Adipocyte (in vitro differentiated cells): ENCODE measurements around the gene RNF38.
"Not testable (repeated sequence)": the region's sequence is repeated elsewhere in the genome, so short reads cannot be mapped to it uniquely, and the experiment has no call there.

Experiments used
- DNase-seq: peaks from one replicate; pipeline ENCODE4 v3.0.0-alpha.2; 2015; ENCODE audit warnings: low read depth
- H3K27me3 ChIP-seq: replicated peaks from 2 replicates; pipeline ENCODE4 v1.7.0; 2013; ENCODE audit warnings: mild to moderate bottlenecking, low read length, moderate library complexity; ENCODE audit not compliant: control insufficient read depth, insufficient read depth
- H3K36me3 ChIP-seq: 2 replicates; pipeline ENCODE4 v1.7.0; 2013; ENCODE audit warnings: low read length, mild to moderate bottlenecking, moderate library complexity; ENCODE audit not compliant: control insufficient read depth, insufficient read depth, severe bottlenecking
- H3K4me1 ChIP-seq: 2 replicates; pipeline ENCODE4 v1.7.0; 2013; ENCODE audit warnings: mild to moderate bottlenecking, low read length, moderate library complexity; ENCODE audit not compliant: control insufficient read depth, insufficient read depth
- H3K4me3 ChIP-seq: 2 replicates; pipeline ENCODE4 v1.7.0; 2013; ENCODE audit warnings: mild to moderate bottlenecking, low read length, moderate library complexity
- H3K9ac ChIP-seq: 2 replicates; pipeline ENCODE4 v1.7.0; 2013; ENCODE audit warnings: mild to moderate bottlenecking, low read length, moderate library complexity
- H3K9me3 ChIP-seq: 2 replicates; pipeline ENCODE4 v1.7.0; 2013; ENCODE audit warnings: mild to moderate bottlenecking, low read length, moderate library complexity; ENCODE audit not compliant: control insufficient read depth

Gene RNF38

DNA sequence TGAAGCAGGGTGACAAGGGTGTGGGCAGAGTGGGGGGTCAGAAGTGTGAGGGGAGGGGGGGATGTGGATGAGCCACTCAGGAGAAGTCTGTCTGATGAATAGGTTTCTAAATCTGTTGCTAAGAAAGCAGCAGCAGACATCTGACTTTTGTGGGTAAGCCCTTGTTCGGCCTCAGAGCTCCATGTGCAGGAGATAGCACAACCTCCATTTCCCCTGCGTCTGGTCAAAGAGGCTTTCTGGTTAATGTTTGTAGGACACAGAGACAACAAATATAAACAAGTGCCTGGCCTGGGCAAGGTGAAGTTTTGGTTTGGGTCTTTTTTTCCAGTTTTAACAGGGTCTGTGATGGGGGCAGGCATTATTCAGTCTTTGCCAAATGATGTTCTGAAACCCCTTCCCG is 84.8 kb downstream of the RNF38 start:
- H3K9me3 ChIP-seq: no peaks in the 10 kb centered on the region
- peaks cover 10% of the 10 kb centered on the region for H3K27me3 ChIP-seq
- H3K4me1 ChIP-seq: no peaks in the 10 kb centered on the region
- no peak for DNase-seq
- no peak overlapping the region for H3K9ac ChIP-seq
- no peak overlapping the region for H3K4me3 ChIP-seq
- H3K36me3 ChIP-seq: no peaks in the 10 kb centered on the region

DNA sequence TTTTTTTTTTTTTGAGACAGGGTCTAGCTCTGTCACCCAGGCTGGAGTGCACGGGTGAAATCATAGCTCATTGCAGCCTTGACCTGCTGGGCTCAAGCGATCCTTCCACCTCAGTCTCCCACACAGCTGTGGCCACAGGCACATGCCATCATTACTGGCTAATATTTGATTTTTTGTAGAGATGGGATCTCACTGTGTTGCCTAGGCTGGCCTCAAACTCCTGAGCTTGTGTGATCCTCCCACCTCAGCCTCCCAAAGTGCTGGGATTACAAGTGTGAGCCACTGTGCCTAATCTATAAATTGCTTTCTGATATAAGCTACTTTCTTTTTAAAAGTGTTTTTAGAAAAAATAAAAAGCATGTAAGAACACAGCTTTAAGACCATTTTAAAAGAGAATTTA is 85.3 kb downstream of the RNF38 start:
- Histone ChIP-seq H3K4me1 (no peaks in the 10 kb centered on the region), H3K4me3 (no peak overlapping the region), H3K9ac (no peak overlapping the region)

DNA sequence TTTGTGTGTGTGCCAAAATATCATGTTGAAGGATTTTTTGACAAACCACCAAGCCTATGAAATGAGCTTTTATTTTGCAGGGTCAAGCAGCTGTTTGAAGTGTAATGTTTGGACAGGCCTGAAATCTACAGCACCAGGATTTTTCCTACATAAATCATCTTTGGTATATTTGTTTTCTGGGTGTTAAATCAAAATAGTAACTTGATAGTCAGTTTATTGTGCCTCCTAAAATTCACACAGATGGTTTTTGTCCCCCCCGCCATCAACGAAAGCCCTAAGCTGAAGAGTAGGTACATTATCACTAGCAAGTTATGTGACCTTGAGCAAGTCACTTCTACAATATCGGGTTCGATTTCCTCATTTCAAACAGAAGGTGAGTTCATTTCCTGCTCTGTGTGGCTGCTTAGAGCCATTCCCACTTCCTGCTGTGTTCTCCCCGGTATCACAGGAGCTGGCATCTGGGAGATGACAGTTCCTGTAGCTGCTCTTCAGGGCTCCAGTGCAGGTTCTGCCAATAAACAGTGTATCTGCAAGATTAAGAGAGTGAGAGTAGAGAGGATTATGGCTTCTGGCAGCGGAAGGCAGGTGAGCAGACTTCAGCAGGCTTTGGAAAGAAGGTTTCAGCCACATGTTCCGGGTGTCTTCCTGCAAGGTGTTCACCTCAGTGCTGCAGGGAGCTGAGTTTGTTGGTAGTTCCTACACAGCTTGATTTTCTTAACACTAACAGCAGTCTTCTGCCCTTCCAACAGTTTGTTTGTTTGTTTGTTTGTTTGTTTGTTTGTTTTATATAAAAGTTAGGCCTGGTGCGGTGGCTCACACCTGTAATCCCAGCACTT is 93.4 kb downstream of the RNF38 start:
- H3K4me1 ChIP-seq: no peaks in the 10 kb centered on the region
- no peak overlapping the region for H3K9ac ChIP-seq
- DNase-seq: no peak
- H3K36me3 ChIP-seq: no peaks in the 10 kb centered on the region
- no peak overlapping the region for H3K4me3 ChIP-seq
- H3K27me3 ChIP-seq: no peaks in the 10 kb centered on the region
- H3K9me3 ChIP-seq: no peaks in the 10 kb centered on the region

More for the DNA sequence above, 85.3 kb downstream of the RNF38 start:
- H3K36me3 ChIP-seq: no peaks in the 10 kb centered on the region
- H3K9me3 ChIP-seq: no peaks in the 10 kb centered on the region
- peaks cover 10% of the 10 kb centered on the region for H3K27me3 ChIP-seq
- no peak for DNase-seq

DNA sequence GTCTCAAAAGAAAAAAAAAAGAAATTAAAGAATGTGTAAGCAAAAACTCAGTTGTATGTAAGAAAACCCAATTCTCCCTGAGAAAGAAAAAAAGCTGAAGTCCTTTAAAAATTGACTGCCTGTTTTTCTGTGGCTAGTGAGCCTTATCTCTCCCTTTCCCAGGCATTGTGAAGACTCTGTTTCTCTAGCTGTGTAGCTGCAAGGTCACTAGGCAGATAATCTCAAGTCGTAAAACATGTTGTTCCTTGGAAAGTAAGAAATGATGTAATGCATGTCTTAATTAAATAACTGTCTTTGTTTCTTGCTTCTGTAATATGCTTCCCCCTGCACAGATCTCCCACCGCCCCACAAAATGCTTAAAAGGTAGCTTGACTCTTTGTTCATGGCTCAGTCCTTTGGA is 95.7 kb downstream of the RNF38 start:
- H3K9ac ChIP-seq, H3K27me3 ChIP-seq, H3K4me3 ChIP-seq, H3K9me3 ChIP-seq, DNase-seq, H3K4me1 ChIP-seq, H3K36me3 ChIP-seq: not testable (repeated sequence)

DNA sequence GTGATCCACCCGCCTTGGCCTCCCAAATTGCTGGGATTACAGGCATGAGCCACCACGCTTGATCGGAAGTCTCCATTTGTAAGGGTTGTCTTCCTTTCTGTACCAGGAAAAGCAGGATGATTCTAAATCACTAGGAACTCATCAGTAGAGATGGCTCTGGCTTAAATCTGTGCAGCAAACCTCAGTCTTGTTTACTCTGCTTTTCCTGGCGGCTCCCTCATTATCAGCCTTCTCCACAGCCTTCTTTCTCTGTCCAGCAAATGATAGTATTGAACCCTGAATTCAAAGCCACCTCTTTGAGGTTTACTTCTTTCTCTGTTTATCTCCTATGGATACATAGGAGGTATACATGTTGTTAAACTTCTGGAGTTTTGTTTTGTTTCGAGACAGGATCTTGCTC is 98.8 kb downstream of the RNF38 start:
- peaks cover 14% of the 10 kb centered on the region for H3K4me1 ChIP-seq
- no peaks in the 10 kb centered on the region for H3K9me3 ChIP-seq
- H3K27me3 ChIP-seq: no peaks in the 10 kb centered on the region
- no peak overlapping the region for H3K9ac ChIP-seq
- no peak overlapping the region for H3K4me3 ChIP-seq
- no peaks in the 10 kb centered on the region for H3K36me3 ChIP-seq
- no peak for DNase-seq

DNA sequence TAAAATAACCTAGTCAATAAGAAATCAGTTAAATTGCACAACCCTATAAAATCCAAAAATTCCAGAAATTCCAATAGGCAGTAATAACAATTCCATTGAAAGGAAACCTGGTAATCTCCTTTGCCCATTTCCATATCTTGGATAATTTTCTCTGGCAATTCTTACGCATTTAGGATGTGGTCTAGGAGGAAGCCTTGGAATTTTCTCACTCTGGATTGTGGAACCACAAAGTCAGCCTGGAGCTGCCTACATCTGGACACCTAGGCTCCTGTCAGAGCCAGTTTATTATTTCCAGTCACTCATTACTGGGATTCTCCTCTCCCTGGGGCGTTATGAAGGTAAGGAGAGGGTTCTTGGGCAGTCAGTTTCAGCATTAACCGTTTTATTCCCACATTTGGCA is 101.5 kb downstream of the RNF38 start:
- peaks cover 14% of the 10 kb centered on the region for H3K4me1 ChIP-seq
- no peaks in the 10 kb centered on the region for H3K36me3 ChIP-seq

DNA sequence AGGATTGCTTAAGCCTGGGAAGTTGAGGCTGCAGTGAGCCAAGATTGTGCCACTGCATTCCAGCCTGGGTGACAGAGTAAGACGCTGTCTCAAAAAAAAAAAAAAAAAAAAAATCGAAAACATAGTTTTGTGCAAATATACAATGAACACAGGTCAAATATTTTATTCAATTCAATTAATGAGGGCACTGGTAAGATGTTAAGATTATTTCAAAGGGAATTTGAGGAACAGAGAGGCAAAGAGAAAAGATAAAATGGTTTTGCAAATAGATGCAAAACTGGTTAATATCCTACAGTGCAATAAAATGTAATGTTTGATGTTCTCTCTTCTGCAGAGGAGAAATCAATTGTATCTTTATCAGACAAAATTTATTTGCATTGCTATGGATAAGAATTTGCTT is 102.3 kb downstream of the RNF38 start:
- no peak overlapping the region for H3K4me3 ChIP-seq
- no peaks in the 10 kb centered on the region for H3K9me3 ChIP-seq
- H3K4me1 ChIP-seq: peaks cover 14% of the 10 kb centered on the region
- no peaks in the 10 kb centered on the region for H3K36me3 ChIP-seq
- no peak for DNase-seq
- no peak overlapping the region for H3K9ac ChIP-seq
- H3K27me3 ChIP-seq: no peaks in the 10 kb centered on the region

More for the DNA sequence above, 101.5 kb downstream of the RNF38 start:
- no peaks in the 10 kb centered on the region for H3K27me3 ChIP-seq
- H3K4me3 ChIP-seq: no peak overlapping the region
- no peaks in the 10 kb centered on the region for H3K9me3 ChIP-seq
- no peak overlapping the region for H3K9ac ChIP-seq
- no peak for DNase-seq

DNA sequence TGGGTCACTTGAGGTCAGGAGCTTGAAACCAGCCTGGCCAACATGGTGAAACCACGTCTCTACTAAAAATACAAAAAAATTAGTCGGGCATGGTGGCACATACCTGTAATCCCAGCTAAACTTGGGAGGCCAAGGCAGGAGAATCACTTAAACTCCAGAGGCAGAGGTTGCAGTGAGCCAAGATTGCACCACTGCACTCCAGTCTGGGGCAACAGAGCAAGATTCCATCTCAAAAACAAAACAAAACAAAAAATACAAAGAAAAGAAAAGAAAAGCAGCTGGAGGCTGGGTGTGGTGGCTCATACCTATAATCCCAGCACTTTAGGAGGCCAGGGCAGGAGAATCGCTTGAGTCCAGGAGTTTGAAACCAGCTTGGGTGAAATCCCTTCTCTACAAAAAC is 105.1 kb downstream of the RNF38 start:
- H3K27me3 ChIP-seq, DNase-seq, H3K9me3 ChIP-seq, H3K9ac ChIP-seq, H3K4me3 ChIP-seq, H3K36me3 ChIP-seq: not testable (repeated sequence)
- H3K4me1 ChIP-seq: peaks cover 14% of the 10 kb centered on the region

DNA sequence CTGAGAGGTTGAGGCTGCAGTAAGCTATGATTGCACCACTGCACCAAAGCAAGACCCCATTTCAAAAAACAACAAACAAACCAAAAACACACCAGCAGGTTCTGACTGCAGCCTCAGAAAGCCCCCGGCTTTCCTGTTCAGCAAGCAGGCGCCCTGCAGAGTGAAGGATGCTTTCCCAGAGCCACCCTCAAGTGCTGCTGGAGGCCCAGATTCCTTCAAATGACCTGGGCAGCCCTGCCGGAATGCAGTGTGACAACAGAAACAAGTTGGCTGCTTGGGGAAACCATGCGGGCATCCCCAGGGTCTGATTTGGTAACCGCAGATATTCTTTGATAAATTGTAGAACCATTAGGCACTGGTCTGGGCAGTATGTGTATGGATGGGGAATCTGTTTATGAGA is 106.2 kb downstream of the RNF38 start:
- H3K4me3 ChIP-seq: no peak overlapping the region
- no peaks in the 10 kb centered on the region for H3K9me3 ChIP-seq
- peaks cover 13% of the 10 kb centered on the region for H3K4me1 ChIP-seq
- no peak overlapping the region for H3K9ac ChIP-seq
- no peak for DNase-seq
- no peaks in the 10 kb centered on the region for H3K27me3 ChIP-seq
- H3K36me3 ChIP-seq: no peaks in the 10 kb centered on the region

DNA sequence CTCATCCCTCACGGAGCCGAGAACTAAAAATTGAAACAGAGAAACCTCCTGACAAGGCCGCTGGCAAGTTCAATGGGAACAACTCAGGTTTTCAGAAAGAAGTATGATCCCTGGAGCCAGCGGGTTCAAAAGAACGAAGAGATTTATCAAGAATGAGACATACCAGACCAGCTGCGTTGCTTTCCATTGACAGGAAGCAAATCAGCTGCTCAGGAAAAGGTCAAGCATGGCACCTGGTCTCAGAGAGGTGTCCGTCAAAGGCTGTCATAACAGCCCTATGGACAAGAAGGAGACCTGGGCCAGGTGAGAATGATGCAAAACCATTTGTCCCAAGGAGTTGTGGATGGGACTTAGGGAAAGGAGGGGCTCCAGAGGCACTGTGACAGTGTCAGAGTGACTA is 106.9 kb downstream of the RNF38 start:
- Histone ChIP-seq H3K9me3 (no peaks in the 10 kb centered on the region), H3K4me1 (peaks cover 9% of the 10 kb centered on the region), H3K4me3 (no peak overlapping the region), H3K27me3 (no peaks in the 10 kb centered on the region), H3K36me3 (no peaks in the 10 kb centered on the region), H3K9ac (no peak overlapping the region)
- DNase-seq: no peak

DNA sequence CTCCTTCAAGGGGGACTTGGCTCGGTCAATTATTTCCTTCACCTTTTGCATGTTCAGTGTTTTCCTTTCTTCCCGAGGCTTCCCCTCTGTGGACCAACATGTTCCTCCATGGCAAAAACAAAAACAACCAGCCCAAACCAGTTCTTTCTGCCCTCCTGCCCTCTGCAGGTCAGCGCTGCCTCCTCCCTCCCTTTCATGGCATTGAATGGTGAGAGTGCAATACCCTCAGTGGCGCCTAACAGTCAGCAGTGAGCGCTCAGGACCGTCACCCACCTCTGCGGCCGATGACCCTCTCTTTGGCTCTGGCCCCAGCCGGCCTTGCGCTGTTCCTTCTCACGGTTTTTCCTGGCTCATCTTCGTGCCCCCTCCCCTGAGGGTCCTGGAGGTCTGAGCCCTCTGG is 107.4 kb downstream of the RNF38 start:
- no peaks in the 10 kb centered on the region for H3K9me3 ChIP-seq
- no peaks in the 10 kb centered on the region for H3K27me3 ChIP-seq
- H3K9ac ChIP-seq: no peak overlapping the region
- H3K4me1 ChIP-seq: peaks cover 9% of the 10 kb centered on the region
- no peak for DNase-seq
- no peak overlapping the region for H3K4me3 ChIP-seq
- no peaks in the 10 kb centered on the region for H3K36me3 ChIP-seq

DNA sequence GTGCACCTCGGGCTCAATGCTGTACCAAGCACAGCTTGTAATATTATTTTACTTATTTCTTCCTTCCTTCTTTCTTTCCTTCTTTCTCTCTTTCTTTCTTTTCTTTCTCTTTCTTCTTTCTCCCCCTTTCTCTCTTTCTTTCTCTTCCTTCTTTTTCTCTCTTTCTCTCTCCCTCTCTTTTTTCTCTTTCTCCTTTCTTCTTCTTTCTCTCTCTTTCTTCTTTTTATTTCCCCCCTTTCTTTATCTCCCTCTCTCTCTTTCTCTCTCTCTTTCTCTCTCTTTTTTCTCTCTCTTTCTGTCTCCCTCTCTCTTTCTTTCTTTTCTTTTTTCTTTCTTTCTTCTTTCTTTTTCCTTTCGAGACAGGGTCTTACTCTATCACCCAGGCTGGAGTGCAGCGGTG is 109.1 kb downstream of the RNF38 start:
- no peak for DNase-seq
- no peak overlapping the region for H3K4me3 ChIP-seq
- H3K4me1 ChIP-seq: peaks cover 12% of the 10 kb centered on the region
- H3K9me3 ChIP-seq: no peaks in the 10 kb centered on the region
- no peaks in the 10 kb centered on the region for H3K27me3 ChIP-seq
- H3K36me3 ChIP-seq: no peaks in the 10 kb centered on the region
- no peak overlapping the region for H3K9ac ChIP-seq
